Activated CD4-positive, CD25-positive, alpha-beta regulatory T cell treated with anti-CD3 and anti-CD28 coated beads, Interleukin-2, amount 50 U/mL, for 72 hours (primary cell): ENCODE measurements around the gene EFCAB8.
"Not testable (repeated sequence)": the region's sequence is repeated elsewhere in the genome, so short reads cannot be mapped to it uniquely, and the experiment has no call there.

Source experiments
- DNase-seq: peaks from one replicate; pipeline ENCODE4 v3.0.0; 2021

The EFCAB8 gene

DNA sequence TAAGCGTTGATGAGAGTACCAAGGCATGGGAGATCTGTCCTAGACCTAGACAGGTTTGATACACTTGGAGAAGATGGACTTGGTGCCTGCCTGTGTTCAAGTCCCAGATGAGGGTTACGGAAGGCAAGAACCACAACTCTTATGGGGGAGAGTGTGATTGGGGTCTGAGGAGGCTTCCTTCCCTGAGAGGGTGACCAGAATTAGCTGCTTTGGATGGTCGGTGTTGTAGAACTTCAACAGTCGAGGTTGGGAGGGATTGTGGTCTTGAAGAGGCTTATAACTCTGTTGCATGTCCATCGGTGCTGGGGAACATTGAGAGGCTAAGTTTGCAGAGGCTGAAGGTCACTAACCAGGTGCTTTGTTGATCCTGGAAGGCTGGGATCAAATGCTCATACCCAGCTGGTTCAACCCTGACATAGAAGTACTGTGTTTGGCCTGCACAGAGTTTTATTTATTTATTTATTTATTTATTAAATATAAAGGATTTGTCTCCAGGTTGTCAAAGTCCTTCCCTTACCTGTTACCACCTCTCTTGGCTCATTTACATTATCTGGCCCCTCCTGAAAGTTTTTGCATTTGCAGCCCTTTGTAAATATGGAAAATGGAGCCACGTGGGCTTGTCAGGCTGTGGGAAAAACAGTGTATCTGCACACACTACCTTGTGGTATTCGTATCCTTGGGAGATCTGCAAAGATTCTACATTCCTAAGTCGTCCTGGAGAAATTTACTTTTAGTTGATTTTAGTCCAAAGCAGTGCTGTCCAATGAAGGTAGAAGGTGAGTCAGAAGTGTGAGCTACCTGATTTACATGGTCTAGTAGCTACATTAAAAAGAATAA lies 15.8 kb upstream of the EFCAB8 start:
- DNase-seq = no peak

DNA sequence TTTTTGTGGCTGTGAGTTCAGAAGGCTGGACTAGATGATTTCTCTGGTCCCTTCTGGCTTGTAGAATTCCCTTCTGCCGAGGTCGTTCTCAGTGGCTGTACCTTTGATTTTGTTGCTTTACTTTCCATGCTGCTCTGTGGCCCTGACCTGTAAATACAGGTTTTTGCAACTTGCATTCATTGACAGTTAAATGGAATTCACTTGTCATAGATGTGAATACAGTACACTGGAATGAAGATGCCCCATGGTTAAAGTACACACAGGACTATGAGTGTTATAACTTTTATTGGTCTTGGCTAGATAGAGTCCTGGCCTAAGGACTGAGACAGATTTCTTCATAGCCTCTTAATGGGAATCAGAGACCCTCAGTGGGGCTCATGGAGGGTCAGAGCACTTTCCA lies 12.9 kb upstream of the EFCAB8 start:
- DNase-seq = no peak

DNA sequence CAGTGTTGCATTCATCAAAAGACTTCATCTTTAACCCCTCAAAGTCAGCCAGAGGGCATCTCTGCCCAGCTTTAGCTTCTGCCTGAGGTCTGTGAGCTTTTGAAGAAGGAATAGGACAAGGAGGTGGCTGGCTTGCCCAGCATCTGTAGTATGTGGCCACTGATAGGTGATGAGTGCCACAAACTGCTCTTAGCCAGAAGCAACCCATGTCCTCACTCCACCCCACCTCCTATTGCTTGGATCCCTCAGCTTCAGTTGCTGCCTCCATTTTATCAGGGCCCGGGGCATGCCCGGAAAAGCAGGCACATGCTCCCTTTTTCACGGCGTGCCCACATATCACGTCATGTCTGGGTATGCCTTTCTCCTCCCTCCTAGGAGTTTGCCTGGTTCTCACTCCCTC lies 11.9 kb upstream of the EFCAB8 start:
- no peak for DNase-seq

DNA sequence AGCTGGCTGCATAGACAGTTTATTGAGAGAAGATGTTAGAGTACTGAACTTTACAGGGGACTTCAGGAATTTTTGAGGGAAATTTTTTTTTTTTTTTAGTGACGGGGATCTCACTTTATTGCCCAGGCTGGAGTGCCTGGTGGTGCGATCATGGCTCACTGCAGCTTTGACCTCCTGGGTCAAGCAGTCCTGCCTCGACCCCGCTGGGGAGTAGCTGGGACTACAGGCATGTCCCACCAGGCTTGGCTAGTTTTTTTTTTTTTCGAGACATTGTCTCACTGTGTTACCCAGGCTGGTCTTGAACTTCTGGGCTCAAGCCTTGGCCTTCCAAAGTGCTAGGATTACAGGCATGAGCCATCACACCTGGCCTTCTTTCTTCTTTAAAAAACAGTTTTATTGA lies 10.8 kb upstream of the EFCAB8 start:
- no peak for DNase-seq

DNA sequence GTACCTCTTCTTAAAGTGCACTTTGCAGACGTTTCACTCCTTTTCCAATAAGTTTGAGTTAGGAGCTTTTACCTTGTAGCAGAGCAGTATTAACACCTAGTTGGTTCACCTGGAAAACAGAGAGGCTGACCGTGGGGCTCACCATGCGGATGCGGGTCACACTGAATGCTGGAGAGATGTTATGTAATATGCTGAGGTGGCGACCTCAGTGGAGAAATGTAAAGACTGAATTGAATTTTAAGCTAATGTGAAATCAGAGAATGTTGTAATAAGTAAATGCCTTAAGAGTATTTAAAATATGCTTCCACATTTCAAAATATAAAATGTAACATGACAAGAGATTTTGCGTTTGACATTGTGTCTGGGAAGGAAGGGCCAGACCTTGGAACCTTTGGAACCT lies 9.9 kb upstream of the EFCAB8 start:
- DNase-seq = no peak

DNA sequence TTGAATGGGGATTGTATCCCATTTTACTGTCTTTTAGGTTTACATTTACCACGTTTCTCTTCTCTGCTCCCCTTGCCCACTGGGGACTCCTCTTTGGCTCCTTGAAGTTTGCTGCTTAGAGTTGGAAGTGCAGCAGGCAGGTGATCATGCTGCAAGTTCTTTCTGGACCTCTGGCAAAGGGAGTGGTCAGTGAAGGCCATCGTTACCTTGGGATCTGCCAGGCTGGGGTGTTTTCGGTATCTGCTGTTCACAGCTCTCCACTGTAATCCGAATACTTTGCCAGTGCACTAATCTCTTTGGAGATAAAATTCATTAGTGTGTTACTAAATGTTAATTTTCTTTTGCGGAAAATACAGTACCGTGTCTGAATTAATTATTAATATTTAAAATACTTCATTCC lies 9.1 kb upstream of the EFCAB8 start:
- no peak for DNase-seq

DNA sequence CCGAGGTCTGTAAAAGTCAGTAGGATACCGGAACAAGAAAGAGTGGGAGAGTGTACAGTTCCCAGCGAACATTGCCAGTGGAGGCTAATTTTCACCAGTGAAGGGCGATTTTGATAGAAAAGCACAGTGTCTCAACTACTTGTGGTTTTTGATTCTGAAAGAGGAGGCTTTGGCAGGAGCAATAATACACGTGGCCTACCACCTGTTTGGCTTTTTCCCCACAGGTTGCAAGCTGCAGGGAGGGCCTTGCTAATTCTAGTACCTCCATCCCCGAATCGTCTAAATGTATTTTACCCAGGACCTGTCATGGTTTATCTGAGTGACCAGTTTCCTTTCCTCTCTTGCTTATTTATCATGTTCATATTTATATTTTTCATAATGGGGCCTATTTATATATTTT lies 3.3 kb upstream of the EFCAB8 start:
- no peak for DNase-seq

DNA sequence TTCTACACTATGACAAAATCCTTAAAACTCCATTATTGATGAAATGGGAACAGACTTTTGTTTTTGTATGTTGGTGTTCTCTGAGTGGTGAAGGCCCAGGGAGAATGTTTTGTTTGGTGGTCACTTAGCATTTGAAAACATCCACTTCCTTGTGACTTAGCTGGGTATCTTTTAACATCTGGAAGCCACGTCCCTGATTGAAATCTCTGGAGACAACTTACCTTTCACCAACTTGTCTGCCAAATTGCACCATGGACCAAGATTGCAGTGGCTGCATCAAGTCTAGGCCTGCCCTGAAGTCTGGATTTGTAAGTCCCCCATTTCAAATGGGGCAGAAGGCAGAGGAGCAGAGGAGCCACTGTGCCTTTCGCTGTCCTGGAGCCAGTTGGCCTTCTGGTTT lies 534 bp upstream of the EFCAB8 start:
- DNase-seq = no peak

DNA sequence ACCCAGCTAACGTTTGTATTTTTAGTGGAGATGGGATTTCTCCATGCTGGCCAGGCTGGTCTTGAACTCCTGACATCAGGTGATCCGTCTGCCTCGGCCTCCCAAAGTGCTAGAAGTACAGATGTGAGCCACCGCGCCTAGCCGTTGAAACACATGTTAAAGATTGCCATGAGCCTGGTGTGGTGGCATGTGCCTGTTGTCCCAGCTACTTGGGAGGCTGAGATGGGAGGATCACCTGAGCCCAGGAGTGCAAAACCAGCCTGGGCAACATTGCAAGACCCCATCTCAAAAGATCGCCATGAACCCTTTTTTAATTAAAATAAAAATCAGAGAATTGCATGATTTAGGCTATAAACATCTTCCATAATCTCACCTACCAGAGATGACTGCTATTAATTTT lies 2.7 kb downstream of the EFCAB8 start:
- DNase-seq = no peak

DNA sequence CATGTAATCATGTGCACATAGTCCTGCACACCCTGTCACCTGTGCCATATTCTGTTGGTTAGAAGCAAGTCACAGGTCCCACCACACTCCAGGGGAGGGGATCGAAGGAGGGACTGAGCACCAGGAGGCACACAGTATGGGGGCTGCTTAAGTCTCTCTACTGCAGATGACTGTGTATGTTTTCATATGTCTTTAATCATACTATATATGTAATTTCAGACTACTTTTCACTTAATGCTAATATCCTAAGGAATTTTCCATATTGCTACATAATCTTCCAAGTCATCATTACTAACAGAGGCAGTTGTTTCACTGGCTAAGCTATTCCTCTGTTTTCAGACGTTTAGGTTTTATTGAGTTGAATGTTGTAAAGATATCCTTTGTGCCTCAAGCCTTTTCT lies 10.8 kb downstream of the EFCAB8 start:
- DNase-seq = no peak

DNA sequence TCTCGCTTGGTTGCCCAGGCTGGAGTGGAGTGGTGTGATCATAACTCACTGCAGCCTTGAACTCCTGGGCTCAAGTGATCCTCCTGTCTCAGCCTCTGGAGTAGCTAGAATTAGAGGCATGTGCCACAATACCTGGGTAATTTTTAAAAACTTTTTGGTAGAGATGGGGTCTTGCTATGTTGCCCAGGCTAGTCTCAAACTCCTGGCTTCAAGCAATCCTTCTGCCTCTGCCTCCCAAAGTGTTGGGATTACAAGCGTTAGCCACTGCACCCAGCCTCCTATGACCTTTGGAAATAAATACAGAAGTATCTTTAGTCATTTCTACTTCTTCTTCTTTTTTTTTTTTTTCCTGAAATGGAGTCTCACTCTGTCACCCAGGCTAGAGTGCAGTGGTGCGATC lies 11.8 kb downstream of the EFCAB8 start:
- not testable (repeated sequence) for DNase-seq

DNA sequence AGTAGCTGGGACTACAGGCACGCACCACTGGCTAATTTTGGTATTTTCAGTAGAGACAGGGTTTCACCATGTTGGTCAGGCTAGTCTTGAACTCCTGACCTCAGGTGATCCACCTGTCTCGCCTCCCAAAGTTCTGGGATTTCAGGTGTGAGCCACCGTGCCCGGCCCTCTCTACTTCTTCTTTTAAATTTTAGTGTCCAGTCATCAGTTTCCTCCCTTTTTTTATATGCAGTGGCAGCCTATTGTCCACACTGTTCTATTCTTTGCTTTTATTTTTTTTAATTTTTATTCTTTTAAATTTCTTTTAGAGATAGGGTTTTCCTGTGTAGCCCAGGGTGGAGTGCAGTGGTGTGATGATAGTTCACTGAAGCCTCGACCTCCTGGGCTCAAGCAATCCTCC lies 12.3 kb downstream of the EFCAB8 start:
- no peak for DNase-seq

DNA sequence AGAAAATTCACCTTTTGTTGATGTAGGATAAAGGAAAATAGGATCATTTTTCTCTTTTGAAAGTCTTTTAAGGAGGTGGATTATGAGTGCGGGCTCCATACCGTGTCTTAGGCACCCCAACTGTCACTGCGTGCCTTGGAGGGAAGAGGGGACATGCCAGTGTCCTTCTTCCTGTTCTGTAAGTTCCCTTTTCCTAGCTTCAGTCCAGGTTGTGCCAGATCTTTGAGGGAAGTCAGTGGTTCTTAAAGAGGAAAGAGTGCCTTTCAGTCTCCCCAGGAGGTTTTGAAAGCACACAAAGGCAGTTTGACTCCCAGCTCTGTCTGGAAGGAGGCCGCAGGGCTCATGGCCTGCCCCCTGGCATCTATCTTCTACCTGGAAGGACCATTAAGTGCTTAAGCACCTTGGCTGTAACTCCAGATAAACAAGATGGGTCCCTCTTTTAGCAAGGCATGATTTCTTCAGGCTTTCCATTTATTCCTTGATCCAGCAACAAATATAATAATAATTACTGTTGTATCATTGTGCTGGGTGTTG lies 13.0 kb downstream of the EFCAB8 start:
- DNase-seq = no peak

DNA sequence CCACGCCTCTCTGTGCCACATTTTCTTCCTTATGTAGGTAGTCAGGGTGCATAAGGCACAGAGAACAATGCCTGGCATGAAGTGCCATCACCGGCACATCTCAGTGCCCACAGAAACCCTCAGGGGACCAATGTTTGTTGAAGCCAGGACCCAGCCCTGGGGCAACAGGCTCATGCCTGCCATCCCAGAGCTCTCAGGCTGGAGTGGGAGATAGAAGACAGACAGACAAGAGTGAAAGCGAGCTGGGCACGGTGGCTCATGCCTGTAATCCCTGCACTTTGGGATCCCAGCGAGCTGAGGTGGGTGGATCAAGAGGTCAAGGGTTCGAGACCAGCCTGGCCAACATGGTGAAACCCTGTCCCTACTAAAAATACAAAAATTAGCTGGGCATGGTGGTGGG lies 13.5 kb downstream of the EFCAB8 start:
- no peak for DNase-seq

DNA sequence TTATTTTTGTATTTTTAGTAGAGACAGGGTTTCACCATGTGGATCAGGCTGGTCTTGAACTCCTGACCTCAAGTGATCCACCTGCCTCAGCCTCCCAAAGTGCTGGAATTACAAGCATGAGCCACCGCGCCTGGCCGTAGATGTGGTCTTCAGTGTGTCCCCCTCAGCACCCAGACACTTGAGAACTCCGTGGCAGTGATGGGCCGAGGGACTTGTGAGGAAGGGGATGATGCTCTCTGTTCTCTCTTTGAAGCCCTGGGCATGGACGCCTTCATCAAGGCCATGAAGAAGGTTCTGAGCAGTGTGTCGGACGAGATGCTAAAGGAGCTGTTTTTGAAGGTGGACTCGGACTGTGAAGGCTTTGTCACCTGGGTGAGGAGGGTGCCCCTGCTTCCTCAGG lies 16.9 kb downstream of the EFCAB8 start:
- DNase-seq = no peak

DNA sequence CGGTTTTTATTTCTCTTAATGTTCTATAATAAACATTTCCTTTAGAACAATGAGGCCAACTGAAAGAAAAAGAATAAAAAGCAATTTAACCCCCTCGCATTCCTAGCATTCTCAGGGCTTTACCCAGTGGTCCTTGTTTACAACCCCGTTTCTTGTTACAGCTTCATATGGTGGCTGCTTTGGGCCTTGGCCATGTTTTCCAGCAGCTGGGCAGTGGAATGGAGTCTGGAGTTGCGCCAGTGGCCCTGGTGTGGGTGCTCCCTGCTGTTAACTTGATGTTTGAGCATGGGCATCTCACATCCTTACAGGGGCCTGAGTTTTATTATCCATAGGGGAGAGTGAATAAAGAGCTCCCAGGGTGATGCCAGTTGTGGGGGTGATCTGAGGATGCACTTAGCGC lies 18.8 kb downstream of the EFCAB8 start:
- no peak for DNase-seq

DNA sequence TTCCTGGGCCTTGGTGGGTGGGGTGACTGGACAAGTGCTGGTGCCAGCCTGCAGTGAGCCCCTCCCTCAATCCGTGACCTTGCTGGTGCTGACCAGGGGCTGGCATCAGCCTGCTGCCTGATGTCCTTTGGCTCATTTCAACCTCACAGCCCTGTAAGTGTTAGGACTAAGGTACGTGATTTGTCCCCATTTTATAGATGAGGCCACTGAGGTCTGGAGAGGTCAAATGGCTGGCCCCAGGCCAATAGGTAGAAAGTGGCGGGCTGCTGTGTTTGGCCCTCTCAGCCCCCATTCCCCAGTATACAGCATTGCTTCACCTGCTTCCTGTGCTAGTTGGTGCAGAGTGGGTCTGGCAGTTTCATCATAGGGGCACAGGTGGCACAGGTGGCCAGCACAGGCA lies 20.1 kb downstream of the EFCAB8 start:
- DNase-seq = no peak

DNA sequence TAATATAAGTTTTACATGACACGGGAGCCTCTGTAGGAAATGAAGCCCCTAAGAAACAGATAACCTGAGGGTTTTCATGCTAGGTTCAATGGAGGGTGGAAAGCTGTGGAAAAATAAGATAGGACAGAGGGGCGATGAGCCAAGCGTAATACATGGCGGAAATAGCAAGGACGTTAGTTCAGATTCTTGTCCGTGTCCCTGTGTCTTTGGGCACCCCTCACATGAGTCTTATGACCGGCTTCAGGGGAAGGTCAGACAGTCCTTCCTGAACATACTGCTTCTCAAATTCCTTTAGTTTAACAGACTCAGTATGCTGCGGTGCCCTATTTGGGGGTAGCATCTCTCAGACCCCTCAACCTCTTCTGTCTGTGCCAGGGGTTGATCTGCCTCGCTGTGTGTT lies 20.8 kb downstream of the EFCAB8 start:
- no peak for DNase-seq

DNA sequence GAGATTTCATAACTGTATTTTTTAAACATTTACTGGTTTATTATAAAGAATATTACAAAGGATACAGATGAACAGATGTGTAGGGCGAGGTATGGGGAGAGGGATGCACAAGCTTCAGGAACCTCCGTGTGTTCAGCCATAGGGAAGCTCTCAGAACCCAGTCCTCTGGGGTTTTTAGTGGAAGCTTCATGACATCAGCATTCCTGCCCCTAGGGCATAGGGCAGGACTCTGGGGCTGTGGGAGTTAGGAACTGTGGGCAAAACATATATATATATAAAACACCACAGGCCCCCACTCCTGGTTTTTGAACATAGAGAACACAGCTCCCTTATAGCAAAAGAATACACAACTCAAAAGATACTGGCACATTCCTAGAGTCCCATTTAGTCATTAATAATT lies 21.9 kb downstream of the EFCAB8 start:
- DNase-seq = no peak

DNA sequence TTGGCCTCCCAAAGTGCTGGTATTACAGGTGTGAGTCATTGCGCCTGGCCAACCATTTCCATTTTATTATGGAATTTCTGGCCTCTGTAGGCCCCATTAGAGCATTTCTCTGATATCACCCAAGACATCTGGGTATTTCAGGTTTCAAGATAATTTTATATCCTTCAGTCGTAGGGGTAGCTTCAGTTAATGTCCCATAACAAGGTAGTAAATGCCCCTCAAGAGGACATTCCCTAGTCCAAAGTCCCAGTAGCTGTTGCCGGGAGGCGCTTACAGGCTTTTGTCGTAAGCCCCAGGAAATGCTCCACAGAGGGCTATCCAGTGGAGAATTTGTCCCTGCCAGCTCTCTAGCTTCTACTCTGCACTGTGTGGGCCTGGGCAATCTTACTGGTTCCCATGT lies 24.4 kb downstream of the EFCAB8 start:
- no peak for DNase-seq

DNA sequence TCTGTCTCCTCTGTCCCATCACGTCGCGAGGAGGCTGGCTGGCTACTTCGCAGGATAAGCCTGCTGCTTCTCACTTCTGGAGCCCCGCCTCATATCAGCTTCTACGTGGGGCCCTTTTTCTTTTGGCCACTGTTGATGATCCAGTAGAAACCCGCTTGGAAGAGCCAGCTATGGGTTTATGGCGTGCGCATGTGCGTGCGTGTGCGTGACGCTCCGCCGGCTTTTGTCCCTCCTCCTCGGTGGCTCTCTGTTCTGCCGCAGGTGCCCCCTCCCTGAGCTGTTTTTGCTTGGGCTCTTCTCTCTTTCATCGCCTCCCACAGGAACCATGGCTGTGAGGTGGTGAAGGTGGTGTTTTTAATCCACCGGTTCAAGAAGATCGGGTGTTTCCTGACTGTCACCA lies 26.5 kb downstream of the EFCAB8 start:
- DNase-seq = no peak

DNA sequence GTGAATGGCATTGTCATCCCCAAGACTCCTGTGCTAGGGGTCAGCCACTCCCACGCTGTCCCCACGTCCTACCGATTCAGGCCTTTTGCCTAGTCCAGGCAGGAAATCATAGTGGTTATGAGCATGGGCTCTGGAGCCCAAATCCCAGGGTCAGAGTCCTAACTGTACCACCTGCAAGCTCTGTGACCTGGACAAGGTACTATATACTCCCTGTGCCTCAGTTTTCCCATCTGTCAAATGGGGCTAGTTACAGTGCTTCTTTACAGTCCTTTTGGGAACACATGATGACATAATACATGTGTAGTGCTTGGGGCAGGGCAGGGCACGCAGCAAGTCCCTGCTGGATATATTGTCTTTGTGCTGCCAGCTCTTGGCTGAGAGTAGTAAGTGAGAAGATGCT lies 27.2 kb downstream of the EFCAB8 start:
- no peak for DNase-seq

DNA sequence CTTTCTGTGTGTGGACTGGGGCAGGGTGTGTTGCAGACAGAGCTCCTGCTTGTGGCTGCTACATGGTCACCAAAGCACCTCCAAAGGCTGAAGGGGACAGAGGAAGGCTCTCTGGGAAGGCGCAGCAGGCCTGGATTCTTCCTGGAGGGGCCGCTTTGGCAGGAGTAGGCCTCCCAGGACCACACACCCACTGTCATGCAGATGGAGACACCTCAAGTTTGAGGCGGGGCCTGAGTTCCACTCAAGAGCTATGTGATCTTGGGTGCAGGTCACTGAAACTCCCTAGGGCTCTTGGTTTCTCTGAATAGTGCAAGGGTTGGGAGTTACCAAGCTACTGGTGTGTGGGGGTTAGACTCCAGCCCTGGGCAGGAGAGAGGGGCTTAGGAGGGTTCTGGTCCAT lies 27.9 kb downstream of the EFCAB8 start:
- no peak for DNase-seq

DNA sequence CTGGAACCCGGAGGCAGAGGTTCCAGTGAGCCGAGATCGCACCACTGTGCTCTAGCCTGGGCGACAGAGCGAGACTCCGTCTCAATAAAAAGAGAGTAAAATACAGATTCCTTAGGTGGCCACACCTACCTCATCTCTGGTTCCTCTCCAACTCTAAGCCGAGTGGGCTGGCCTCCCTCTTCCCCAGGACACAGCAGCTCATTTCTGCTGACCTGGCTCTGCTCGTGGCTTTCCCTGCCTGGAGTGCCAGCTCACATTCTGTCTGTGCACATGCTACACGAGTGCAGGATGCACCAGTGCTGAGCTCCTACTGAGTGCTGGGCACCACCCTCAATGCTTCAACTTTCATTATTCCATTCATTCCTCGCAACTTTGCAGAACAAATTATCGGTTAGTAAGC lies 28.8 kb downstream of the EFCAB8 start:
- DNase-seq = no peak

DNA sequence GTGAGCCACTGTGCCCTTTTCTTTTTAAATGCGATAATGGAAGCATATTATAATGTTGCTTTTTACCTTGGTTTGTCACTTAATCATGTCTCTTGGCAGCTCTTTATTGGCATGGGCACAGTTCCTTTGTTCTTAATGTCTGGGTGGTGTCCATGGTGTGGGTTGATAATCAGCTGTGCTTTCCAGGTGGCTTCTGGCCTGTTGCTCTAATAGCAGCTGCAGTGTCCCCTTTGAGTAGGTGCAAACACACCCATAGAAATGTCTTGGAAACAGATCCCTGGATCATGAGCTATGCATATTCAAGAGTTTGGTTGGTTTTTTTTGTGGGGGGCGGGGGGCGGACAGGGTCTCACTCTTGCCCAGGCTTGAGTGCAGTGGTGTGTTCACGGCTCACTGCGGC lies 29.9 kb downstream of the EFCAB8 start:
- DNase-seq = no peak
